ENCODE results near the gene TEAD4.

The TEAD4 gene

GRCh38 chr12:2959192-2959504 is at the start of gene TEAD4:
TEAD4 (plus strand) TSS chr12:2959397.
- peak; percentile 11 for DNase-seq

DNA sequence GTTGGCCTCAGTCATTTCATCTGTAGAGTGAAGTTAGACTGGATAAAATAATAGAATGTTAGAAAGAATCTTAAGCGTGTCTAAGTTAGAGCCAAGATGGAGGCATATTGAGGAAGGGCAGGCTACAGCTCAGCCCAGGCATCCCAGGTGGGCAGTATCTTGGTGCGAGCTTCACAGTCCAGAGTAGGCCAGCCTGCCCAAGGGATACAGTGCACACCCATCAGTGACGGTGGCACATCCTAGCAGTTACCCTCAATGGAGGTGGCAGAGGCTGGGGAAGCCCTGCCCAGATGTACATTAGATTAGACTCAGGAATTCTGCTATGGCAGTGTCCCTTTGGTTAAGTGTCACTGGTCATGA is 47.0 kb upstream of the TEAD4 start:
- DNase-seq: no peak

DNA sequence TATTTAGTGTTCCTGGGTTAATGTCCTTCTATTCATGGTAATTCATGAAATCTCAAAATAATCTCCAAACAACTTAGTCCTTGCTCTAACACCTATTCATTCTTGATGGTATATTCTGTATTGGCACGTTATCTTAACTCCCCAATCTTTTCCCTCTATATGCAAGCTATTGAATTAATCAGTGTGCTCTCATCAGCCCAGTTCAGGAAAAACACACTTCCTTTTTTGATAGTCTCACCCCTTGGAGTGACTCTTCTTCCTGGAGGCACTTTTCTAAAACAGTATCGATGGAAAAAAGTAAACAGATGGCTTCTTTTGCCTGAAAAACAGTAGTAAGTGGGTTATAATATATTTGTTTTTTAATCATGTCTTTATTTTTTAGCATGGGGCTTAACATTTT is 39.9 kb upstream of the TEAD4 start:
- no peak for DNase-seq

DNA sequence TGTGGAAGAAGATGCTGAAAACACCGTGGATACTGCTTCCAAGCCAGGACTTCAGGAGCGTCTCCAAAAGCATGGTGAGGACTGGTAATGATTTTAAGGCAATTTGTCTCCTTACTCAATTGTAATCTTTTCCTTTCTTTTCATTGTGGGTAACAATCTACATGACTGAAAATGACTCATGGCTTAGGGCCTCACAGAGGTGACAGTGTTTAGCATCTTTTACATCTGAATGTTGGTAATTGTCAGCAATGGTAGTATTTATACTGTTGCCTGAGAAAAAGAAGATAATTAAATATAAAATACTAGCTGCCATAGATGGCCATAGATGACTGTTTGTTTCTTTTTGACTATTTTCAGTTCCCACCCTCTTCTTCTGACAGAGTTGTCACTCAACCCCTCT is 36.9 kb upstream of the TEAD4 start:
- no peak for DNase-seq

DNA sequence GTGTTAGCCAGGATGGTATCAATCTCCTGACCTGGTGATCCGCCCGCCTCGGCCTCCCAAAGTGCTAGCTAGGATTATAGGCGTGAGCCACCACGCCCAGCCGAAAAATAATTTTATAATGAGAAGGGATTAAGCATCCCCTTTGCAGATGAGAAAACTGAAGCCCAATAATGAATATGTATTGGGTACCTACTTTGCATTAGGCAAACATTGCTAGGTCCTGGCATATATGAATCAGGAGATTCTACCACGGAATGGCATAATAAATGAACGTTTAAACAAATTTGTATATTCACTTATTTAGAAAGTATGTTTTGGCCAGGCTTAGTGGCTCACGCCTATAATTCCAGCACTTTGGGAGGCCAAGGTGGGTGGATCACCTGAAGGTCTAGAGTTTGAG is 36.1 kb upstream of the TEAD4 start:
- no peak for DNase-seq

DNA sequence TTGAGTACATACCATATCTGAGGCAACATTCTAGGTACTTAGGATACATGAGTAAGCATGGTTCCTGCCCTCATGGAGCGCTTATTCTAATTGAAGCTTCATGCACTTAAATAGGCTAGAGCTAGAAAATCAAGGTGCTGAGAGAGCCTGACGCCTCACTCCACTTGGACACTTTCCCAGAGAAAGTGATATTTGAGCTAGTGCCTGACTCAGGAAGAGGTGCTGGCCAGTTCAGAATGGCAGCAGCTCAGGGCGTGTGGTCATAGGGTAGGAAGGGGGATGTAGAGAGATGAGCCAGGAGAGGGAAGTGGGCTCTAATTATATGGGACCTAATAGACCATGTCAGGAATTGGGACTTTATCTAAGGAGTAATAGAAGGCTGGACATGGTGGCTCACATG is 35.2 kb upstream of the TEAD4 start:
- no peak for DNase-seq

DNA sequence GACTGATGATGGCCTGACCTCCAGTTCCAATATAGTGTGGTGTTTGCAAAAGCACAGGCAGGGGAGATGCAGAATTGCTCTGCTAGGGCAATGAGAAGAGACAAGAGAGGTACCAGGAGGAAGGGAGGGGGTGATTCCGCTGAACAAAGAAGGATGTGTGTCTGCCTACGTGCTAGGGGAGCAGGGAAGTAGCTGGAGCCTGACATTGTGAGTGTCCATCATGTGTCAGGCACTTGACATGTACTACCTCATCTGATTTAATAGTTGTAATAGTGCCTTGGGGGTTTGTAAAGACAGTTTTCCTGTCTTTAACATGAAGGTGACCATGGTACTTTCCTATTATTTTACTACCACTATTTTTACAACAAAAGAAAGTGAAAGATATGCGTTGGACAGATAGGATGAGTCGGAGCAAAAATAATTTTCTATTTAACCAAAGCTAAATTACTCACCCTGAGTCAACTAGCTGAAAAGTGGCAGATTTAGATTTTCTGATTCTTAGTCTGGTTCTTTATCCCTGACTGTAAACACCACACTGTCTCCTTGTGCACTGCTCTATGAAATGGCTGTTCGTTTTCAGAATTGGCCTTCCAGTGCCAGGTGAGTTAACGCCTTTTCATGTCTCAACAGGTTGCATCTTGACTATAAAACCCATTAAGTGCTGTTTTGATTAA is 33.7 kb upstream of the TEAD4 start:
- no peak for DNase-seq

GRCh38 chr12:2930865-2931264 is 28.3 kb upstream of the TEAD4 start:
- no peak for DNase-seq

- DNase-seq: no peak
Measured at GRCh38 chr12:2933586-2933985, 25.6 kb upstream of the TEAD4 start.

DNA sequence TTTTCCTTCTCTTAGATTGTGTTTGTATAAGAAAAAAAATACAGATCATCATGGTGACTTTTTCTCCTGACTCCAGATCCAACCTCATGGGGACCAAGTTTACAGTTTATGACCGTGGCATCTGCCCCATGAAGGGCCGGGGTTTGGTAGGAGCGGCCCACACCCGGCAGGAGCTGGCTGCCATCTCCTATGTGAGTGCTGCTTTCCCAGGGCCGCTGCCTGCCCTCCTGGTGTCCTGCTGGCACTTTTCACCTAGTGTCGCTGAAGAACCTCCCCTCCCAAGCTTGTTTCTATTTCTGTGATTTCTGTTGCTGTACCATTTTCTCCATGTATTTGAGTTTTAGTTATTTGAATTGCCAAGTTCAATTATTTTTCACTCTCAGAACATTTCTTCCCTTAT is 24.8 kb upstream of the TEAD4 start:
- DNase-seq: no peak

DNA sequence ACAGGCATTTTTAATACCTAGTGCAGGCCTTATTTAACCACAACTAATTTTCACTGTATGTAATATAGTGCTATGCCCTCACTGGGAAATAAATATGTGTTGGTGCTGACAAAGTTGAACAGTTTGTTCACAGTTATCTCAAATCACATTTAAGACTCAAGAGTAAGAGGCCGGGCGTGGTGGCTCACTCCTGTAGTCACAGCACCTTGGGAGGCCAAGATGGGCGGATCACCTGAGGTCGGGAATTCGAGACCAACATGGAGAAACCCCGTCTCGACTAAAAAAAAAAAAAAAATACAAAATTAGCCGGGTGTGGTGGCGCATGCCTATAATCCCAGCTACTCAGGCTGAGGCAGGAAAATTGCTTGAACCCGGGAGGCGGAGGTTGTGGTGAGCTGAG is 22.9 kb upstream of the TEAD4 start:
- DNase-seq: no peak

DNA sequence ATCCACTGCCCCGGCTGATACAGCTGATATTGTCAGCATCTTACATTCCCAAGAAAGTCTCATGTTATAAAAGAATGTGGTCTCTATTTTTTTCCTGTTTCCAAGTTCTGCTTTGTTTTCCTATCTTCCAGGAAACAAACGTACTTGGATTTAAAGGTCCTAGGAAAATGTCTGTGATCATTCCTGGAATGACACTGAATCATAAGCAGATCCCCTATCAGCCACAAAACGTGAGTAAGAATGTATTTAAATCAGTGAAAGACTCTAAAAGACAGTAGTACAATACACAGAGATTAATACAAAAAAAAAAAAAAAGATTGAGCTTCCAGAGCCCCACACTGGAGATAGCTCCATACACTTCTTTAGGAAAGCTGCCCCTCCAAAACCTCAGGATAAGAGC is 21.7 kb upstream of the TEAD4 start:
- DNase-seq: no peak

GRCh38 chr12:2939191-2939590 is 20.0 kb upstream of the TEAD4 start:
- no peak for DNase-seq

DNA sequence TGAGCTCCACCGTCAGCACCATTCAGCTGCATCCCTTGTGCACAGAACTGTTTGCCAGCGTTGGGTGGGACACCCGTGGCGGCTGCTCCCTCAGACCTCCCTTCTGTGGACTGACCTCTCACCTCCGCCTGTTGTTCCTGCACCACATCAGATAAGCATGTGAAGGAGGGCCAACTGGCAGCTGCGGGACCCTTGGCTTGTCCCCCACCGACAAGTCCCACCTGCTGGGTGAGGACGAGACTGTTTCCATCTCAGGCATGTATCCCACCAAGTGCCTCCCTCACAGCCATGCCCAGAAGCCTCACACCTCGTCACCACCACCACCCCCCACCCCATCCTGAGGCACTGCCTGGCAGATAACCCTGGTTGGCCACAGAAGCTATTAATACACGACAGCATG is 18.6 kb upstream of the TEAD4 start:
- no peak for DNase-seq

- DNase-seq: no peak
Measured at GRCh38 chr12:2941524-2941923, 17.7 kb upstream of the TEAD4 start.

DNA sequence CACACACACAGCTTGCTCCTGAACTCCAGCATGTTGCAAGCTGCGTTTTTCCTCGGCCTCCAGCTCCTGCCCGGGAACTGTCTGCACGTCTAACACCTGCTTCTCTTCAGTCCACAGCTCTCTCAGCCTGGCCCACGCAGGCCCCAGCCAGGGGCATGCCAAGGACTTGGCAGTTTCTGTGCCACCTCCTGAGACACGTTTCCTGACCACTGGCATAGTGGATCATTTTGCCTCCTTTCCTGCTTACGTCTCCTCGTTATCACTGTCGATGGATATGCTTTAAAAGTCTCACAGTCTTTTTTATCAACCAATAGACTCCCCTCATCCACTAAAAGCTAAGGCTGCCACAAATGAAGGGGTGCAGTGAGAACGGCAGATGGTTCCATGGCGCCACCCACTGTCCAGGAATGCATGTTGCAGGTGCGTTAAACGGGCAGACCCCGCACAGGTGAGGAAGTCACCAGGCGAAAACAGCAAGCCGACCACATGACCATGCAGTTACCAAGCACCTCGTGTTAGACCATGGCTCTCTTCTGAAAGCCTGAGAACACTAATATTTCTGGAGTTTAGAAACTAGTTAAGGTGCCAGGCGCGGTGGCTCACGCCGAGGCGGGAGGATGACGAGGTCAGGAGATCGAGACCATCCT is 14.7 kb upstream of the TEAD4 start:
- peak; percentile 53 for DNase-seq

GRCh38 chr12:2949411-2949810 is 9.8 kb upstream of the TEAD4 start:
- DNase-seq: no peak

- no peak for DNase-seq
Measured at GRCh38 chr12:2955888-2956287, 3.3 kb upstream of the TEAD4 start.

GRCh38 chr12:2957816-2958431 is 1.3 kb upstream of the TEAD4 start:
- no peak for DNase-seq

DNA sequence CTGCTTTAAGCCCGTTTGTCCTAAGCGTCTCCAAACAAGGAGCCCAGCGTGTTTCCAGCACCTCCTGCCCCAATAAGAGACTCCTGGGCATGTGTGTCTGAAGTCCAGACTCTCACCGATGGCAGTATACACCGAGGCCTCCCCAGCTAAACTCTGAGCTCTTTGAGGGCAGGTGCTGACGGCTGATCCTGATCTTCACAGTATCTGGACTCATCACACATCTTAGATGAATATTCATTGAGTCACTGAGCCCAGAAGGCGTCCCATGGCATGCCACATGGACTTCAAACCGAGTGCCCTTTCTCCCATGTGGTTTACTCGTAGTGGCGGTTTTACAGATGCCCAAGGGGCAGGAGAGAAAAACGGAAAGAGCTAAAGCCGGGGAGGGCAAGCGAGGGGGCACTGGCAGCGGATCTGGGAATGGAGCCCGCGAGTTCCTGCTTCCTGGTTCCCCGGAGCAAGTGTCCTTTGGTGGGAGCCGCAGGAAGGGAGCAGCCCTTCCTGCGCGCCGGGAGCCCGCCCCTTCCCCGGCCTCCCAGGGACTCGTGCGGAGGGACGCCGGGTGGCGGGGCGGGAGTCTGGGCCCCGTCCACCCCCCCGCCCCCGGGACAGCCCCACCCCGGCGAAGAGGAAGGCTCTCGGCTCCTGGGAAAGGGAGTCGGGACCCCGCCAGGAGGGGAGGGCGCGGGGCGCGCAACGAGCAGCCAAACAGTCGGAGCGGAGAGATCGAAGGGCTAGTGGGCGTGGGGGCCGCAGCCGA is 585 bp upstream of the TEAD4 start:
- DNase-seq: no peak

GRCh38 chr12:2959505-2960389 is 550 bp downstream of the TEAD4 start:
- peak; percentile 3 for DNase-seq

DNA sequence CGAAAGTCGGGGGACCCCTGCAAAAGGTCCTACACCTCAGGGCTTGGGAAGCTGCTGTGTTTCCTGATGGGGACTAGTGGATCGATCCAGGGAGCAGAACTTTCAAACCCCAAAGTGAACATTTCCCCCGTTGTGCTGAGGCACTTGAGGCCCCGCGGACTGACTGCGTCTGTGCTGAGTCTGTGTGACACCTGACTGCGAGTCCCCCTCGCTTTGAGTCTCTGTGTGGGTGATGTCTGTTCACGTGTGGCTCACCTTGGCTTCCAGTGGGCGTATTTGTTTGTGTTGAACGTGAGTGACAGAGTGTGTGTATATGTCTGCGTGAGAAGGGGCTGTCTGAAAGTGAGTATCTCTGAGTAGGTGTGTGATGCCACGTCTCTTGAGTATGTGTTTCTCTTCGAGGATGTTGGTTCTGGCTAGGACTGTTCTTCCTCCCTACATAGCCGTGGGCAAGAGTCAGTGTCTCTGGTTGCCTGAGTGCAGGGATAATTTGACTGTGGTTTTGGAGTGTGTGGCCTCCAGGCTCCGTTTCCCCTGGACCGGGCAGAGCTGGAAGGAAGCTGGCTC is 1.3 kb downstream of the TEAD4 start:
- peak; percentile 3 for DNase-seq
